ENCODE data around the gene GALNS. TPM values are rescaled to one million over a fixed set of nuclear protein-coding genes. Genes with fewer than 3 reads are reported as not detected.

The GALNS gene
- total RNA-seq, 4 donors from 2014 or later: 31.1 to 134 (median 43.3) TPM

- Histone ChIP-seq H3K4me3 (no peak overlapping the region), H3K36me3 (no peaks in the 10 kb centered on the region), H3K27ac (no peak overlapping the region), H3K4me1 (peaks cover 46% of the 10 kb centered on the region), H3K9me3 (no peaks in the 10 kb centered on the region), H3K27me3 (peaks cover 20% of the 10 kb centered on the region)
- TF ChIP-seq CTCF (IDR thresholded peaks at IDR 0.05) (no peak), EP300 (IDR thresholded peaks at IDR 0.05) (no peak), POLR2A (IDR thresholded peaks at IDR 0.05) (no peak), POLR2AphosphoS5 (IDR thresholded peaks at IDR 0.05) (no peak)
- no peak for DNase-seq (ENCODE audit: low spot score in 2 of 2)
- WGBS: 93% methylated on average over 11 of the region's 11 CpGs
Measured at GRCh38 chr16:88787579-88788314, 69.0 kb downstream of the GALNS start.

GRCh38 chr16:88785106-88785924, 71.4 kb downstream of the GALNS start, which contains the start of gene PIEZO1:
Gene PIEZO1 (minus strand): TSS chr16:88785220. CDS start chr16:88784964, 256 bp downstream.
- Histone ChIP-seq H3K4me1 (peaks cover 55% of the 10 kb centered on the region), H3K9me3 (no peaks in the 10 kb centered on the region), H3K4me3 (peak within 1 kb of the TSS; percentile 88), H3K27me3 (peaks cover under 1% of the 10 kb centered on the region), H3K27ac (peak within 1 kb of the TSS; percentile 97), H3K36me3 (no peaks in the 10 kb centered on the region)
- no peak for DNase-seq (ENCODE audit: low spot score in 2 of 2)
- no peak for TF ChIP-seq POLR2AphosphoS5 (IDR thresholded peaks at IDR 0.05)
- TF ChIP-seq EP300 (IDR thresholded peaks at IDR 0.05): no peak
- peak; percentile 75 to 91 for TF ChIP-seq CTCF (IDR thresholded peaks at IDR 0.05)
- TF ChIP-seq POLR2A (IDR thresholded peaks at IDR 0.05): peak in 1 of 2 donors; percentile 25
- 15% methylated on average over 15 of the region's 110 CpGs for WGBS

- WGBS: no CpG with 5 or more reads among the region's 32 CpGs
- H3K27me3 ChIP-seq: no peaks in the 10 kb centered on the region
- peak overlapping the region; percentile 88 for H3K4me3 ChIP-seq
- H3K36me3 ChIP-seq: no peaks in the 10 kb centered on the region
- no peaks in the 10 kb centered on the region for H3K9me3 ChIP-seq
- DNase-seq (ENCODE audit: low spot score in 2 of 2): no peak
- H3K27ac ChIP-seq: peak overlapping the region; percentile 97
- H3K4me1 ChIP-seq: peaks cover 56% of the 10 kb centered on the region
- TF ChIP-seq EP300 (IDR thresholded peaks at IDR 0.05) (no peak), POLR2A (IDR thresholded peaks at IDR 0.05) (no peak)
Measured at GRCh38 chr16:88784856-88785105, 72.0 kb downstream of the GALNS start.

- Histone ChIP-seq H3K4me3 (peak overlapping the region; percentile 88), H3K27me3 (no peaks in the 10 kb centered on the region), H3K9me3 (no peaks in the 10 kb centered on the region), H3K36me3 (no peaks in the 10 kb centered on the region), H3K27ac (peak overlapping the region; percentile 97), H3K4me1 (peaks cover 61% of the 10 kb centered on the region)
- WGBS: 4% methylated on average over 19 of the region's 74 CpGs
- peak; percentile 85 to 92 for DNase-seq (ENCODE audit: low spot score in 2 of 2)
- TF ChIP-seq CTCF (IDR thresholded peaks at IDR 0.05): peak; percentile 56 to 71
- TF ChIP-seq POLR2A (IDR thresholded peaks at IDR 0.05): no peak
Measured at GRCh38 chr16:88784074-88784855, 72.5 kb downstream of the GALNS start.

GRCh38 chr16:88783391-88784073, 73.2 kb downstream of the GALNS start:
- H3K4me3 ChIP-seq: peak overlapping the region; percentile 88
- H3K4me1 ChIP-seq: peaks cover 68% of the 10 kb centered on the region
- no peaks in the 10 kb centered on the region for H3K27me3 ChIP-seq
- no peaks in the 10 kb centered on the region for H3K36me3 ChIP-seq
- H3K27ac ChIP-seq: peak overlapping the region; percentile 97
- TF ChIP-seq EP300 (IDR thresholded peaks at IDR 0.05): no peak
- no peak for TF ChIP-seq CTCF (IDR thresholded peaks at IDR 0.05)
- TF ChIP-seq POLR2A (IDR thresholded peaks at IDR 0.05): no peak
- TF ChIP-seq POLR2AphosphoS5 (IDR thresholded peaks at IDR 0.05): no peak
- H3K9me3 ChIP-seq: no peaks in the 10 kb centered on the region
- DNase-seq (ENCODE audit: low spot score in 2 of 2): no peak
- WGBS: 18% methylated on average over 9 of the region's 27 CpGs
